ENCODE results near the gene PRR16.

Gene PRR16

GRCh38 chr5:120657104-120657503, 193.0 kb downstream of the PRR16 start:
- TF ChIP-seq, protein P1, sequence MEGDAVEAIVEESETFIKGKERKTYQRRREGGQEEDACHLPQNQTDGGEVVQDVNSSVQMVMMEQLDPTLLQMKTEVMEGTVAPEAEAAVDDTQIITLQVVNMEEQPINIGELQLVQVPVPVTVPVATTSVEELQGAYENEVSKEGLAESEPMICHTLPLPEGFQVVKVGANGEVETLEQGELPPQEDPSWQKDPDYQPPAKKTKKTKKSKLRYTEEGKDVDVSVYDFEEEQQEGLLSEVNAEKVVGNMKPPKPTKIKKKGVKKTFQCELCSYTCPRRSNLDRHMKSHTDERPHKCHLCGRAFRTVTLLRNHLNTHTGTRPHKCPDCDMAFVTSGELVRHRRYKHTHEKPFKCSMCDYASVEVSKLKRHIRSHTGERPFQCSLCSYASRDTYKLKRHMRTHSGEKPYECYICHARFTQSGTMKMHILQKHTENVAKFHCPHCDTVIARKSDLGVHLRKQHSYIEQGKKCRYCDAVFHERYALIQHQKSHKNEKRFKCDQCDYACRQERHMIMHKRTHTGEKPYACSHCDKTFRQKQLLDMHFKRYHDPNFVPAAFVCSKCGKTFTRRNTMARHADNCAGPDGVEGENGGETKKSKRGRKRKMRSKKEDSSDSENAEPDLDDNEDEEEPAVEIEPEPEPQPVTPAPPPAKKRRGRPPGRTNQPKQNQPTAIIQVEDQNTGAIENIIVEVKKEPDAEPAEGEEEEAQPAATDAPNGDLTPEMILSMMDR (IDR thresholded peaks at IDR 0.05; ENCODE audit: low read depth, low read length): no peak
- no peak for DNase-seq (ENCODE audit: low read depth, low spot score)
- no peak overlapping the region for H3K4me3 ChIP-seq (ENCODE audit: low read depth, low read length)
- in situ Hi-C loops (cut with HindIII; ENCODE audit: low sequenced_read_pairs): no loop called here

DNA sequence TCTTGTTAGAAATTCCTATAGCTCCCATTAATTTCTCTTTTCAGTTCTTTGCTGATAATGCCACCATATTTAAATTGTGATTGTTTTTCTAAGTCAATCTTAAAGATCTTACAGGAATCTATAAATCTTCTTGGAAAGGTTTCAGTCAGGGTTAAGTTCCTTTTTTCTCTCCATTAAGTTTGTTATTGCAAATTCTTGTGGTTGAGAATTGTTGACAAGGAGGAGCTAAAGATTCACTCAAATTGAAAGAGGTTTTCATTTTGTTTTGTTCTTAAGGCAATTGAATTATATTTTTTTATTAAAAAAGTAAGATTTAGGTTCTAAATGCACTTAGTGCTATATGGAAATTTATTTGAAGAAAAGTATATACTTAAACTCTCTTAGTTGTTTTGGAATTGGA, 213.4 kb downstream of the PRR16 start:
- no peak for DNase-seq (ENCODE audit: low read depth, low spot score)
- in situ Hi-C loops (cut with HindIII; ENCODE audit: low sequenced_read_pairs): no loop called here
- H3K4me3 ChIP-seq (ENCODE audit: low read depth, low read length): no peak overlapping the region
- TF ChIP-seq, protein P1 (IDR thresholded peaks at IDR 0.05; ENCODE audit: low read depth, low read length): no peak

DNA sequence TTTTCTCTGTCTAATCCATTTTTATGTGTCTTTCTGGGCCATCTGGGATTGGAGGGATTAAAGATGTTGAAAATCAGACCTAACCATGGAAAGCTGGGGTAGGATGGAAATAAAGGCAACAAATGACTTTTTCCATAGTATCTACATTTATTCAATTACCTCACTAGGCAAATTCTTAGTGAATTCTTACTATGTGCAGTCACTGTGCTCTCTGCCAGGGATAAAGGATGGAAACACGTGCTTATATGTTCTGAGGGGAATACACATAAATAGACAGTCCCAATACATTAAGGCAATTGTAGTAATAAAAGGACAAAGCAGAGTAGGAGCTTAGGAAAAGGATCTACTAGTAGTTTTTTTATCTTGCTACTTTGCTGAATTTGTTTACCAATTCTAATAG, 214.2 kb downstream of the PRR16 start:
- TF ChIP-seq, protein P1 (IDR thresholded peaks at IDR 0.05; ENCODE audit: low read depth, low read length): no peak
- peak; percentile 68 for DNase-seq (ENCODE audit: low read depth, low spot score)
- in situ Hi-C loops (cut with HindIII; ENCODE audit: low sequenced_read_pairs): no loop called here
- H3K4me3 ChIP-seq (ENCODE audit: low read depth, low read length): no peak overlapping the region

DNA sequence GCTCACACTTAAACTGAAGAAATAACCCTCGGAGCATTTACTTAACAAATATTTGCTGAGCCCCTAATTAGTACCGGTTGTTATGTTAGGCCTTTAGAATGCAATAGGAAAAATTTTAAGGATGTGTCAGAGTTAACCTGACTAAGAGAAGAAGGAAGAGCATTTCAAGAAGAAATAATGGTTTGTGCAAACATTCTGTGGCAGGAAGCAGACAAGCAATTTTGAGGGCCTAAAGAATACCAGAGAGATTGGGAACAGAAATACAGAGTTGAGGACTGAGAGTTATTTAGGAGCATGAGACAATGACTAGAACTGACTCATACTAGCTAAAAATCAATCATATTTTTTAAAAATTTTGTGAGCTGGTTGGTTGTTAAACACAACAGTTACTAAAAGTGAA, 218.8 kb downstream of the PRR16 start:
- H3K4me3 ChIP-seq (ENCODE audit: low read depth, low read length): no peak overlapping the region
- TF ChIP-seq, protein P1 (IDR thresholded peaks at IDR 0.05; ENCODE audit: low read depth, low read length): no peak
- peak; percentile 66 for DNase-seq (ENCODE audit: low read depth, low spot score)
- in situ Hi-C loops (cut with HindIII; ENCODE audit: low sequenced_read_pairs): no loop called here

DNA sequence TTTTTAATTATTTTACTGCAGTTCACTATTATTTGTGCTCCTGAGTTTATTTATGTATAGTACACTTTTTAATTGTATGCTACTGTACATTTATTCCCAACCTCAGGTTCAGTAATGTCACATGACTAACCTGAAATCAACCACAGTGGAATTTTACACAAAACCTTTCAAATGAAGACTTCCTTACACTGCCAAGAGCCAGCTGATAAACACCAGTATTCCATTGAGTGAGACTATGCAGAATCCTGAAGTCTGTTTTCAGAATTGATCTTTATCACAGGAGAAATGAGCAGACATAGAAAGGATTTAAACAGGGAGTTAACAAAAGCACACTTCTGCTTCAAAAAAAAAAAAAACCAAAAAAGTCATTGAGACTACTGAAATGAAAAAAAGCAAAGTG, 219.5 kb downstream of the PRR16 start:
- in situ Hi-C loops (cut with HindIII; ENCODE audit: low sequenced_read_pairs): no loop called here
- no peak overlapping the region for H3K4me3 ChIP-seq (ENCODE audit: low read depth, low read length)
- DNase-seq (ENCODE audit: low read depth, low spot score): peak; percentile 36
- TF ChIP-seq, protein P1 (IDR thresholded peaks at IDR 0.05; ENCODE audit: low read depth, low read length): no peak

- H3K4me3 ChIP-seq (ENCODE audit: low read depth, low read length): no peak overlapping the region
- in situ Hi-C loops (cut with HindIII; ENCODE audit: low sequenced_read_pairs): no loop called here
- peak; percentile 45 for DNase-seq (ENCODE audit: low read depth, low spot score)
- TF ChIP-seq, protein P1 (IDR thresholded peaks at IDR 0.05; ENCODE audit: low read depth, low read length): no peak
Measured at GRCh38 chr5:120684213-120684612, 220.1 kb downstream of the PRR16 start.
